Fibroblast of upper back skin (primary cell): ENCODE data around the gene RARS1.

ENCODE experiments used
- DNase-seq: peaks from one replicate; pipeline ENCODE4 v3.0.0-alpha.2; 2013

Gene RARS1

GRCh38 chr5:168562279-168562678 lies 76.0 kb downstream of the RARS1 start:
- DNase-seq = no peak

- no peak for DNase-seq
Measured at GRCh38 chr5:168563959-168564358, 77.7 kb downstream of the RARS1 start.

DNA sequence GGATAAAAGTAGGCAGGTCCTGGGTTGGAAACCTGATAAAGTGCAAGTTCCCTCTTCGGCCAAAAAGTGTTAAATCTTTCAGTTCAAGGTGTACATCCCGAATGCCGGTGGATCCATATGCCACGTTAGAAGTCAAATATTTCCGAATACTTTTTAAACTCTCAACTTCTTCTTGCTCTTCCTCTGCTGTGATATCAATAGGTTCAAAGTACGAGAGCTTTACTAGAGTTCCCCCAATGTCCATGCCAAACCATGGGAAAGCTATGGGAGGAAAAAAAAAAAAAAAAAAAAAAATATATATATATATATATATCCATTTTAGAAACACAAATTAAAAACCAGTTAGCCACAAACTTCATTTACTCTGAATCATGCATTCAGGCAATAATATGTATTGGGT lies 82.5 kb downstream of the RARS1 start:
- no peak for DNase-seq
